Prostate gland (tissue), 2 donors: ENCODE data around the gene CHST15.

ENCODE experiments used
- POLR2A ChIP-seq: fragments of 450-650 bp; IDR thresholded peaks from one replicate; pipeline ENCODE4 v1.6.1; 2016; ENCODE audit warnings: antibody characterized with exemption, mild to moderate bottlenecking
- POLR2AphosphoS5 ChIP-seq: sonication (generic); formaldehyde crosslinking; IDR thresholded peaks from one replicate; pipeline ENCODE4 v1.6.1; 2017; ENCODE audit warnings: antibody characterized with exemption
- TF ChIP-seq, protein P1 (sequence below), 4 experiments: fragments of 200-600 bp in 2 of 4; fragments of 450-650 bp in 2 of 4; sonication (generic) in 2 of 4; IDR thresholded peaks; 1 replicate in 3 of 4; 2 replicates in 1 of 4; pipeline ENCODE4 v1.5.1; 2016 to 2019; ENCODE audit warnings: antibody characterized with exemption in 4 of 4, mild to moderate bottlenecking in 2 of 4, moderate library complexity in 2 of 4

DNA sequence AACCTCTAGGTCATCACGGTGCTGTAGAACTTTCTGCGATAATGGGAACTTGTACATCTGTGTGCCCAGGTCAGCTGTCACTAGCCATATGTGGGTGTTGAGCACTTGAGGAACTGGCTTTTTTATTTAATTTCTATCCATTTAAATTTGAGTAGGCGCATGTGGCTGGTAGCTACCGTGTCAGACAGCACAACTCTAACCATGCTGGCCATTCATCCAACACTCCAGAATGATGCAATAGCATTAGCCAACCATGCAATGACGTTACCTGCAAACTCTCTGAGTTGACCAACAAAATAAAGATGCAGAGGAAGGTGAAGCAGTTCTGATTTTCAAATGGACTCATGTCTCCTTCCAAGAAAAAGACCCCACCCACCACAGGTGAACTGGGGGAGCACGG lies 24.4 kb upstream of the CHST15 start:
- TF ChIP-seq, protein P1, sequence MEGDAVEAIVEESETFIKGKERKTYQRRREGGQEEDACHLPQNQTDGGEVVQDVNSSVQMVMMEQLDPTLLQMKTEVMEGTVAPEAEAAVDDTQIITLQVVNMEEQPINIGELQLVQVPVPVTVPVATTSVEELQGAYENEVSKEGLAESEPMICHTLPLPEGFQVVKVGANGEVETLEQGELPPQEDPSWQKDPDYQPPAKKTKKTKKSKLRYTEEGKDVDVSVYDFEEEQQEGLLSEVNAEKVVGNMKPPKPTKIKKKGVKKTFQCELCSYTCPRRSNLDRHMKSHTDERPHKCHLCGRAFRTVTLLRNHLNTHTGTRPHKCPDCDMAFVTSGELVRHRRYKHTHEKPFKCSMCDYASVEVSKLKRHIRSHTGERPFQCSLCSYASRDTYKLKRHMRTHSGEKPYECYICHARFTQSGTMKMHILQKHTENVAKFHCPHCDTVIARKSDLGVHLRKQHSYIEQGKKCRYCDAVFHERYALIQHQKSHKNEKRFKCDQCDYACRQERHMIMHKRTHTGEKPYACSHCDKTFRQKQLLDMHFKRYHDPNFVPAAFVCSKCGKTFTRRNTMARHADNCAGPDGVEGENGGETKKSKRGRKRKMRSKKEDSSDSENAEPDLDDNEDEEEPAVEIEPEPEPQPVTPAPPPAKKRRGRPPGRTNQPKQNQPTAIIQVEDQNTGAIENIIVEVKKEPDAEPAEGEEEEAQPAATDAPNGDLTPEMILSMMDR (IDR thresholded peaks at IDR 0.05): no peak
- TF ChIP-seq POLR2A (no peak), POLR2AphosphoS5 (no peak)
